A549 (cell line): ENCODE measurements around the gene TUBG2. TPM values are rescaled to one million over a fixed set of nuclear protein-coding genes. Genes with fewer than 3 reads are reported as not detected.
A peak's percentile ranks its signal among the peaks of the same experiment; 100 is the strongest.

ENCODE experiments used
- ATAC-seq, 2 experiments: fragments of 200-7000 bp in 1 of 2; fragments of >200 bp in 1 of 2; cut with Nextera tagmentation in 1 of 2; cut with Tn5 transposase in 1 of 2; 3 replicates each; pipeline versions ENCODE4 v1.8.0 to v1.9.1; 2018 to 2020; ENCODE audit warnings: mild to moderate bottlenecking in 1 of 2, moderate library complexity in 1 of 2
- CTCF ChIA-PET: fragments of 300-600 bp; sonication (Branson Sonifier 250); formaldehyde crosslinking; extraction: SDS; loops from one replicate; lab custom pipeline; 2021; ENCODE audit warnings: antibody characterized with exemption, inconsistent platforms; lab: Yijun Ruan, JAX
- POLR2A ChIA-PET: fragments of 350-600 bp; formaldehyde crosslinking; extraction: SDS; loops from one replicate; lab custom pipeline; 2021; ENCODE audit warnings: antibody characterized with exemption, inconsistent platforms; lab: Yijun Ruan, JAX
- DNase-seq, 2 experiments: peaks; one replicate each; pipeline versions ENCODE4 v3.0.0 to v3.0.0-alpha.2; 2011 to 2016; ENCODE audit warnings: low read depth in 1 of 2, low spot score in 1 of 2
- FAIRE-seq: peaks from 2 replicates; lab custom pipeline; 2011; peaks lifted over from hg19 to GRCh38; lab: Jason Lieb, UNC
- H3K27ac ChIP-seq, 2 experiments: fragments of >200 bp; sonication (Bioruptor Twin); formaldehyde crosslinking; 3 replicates each; pipeline ENCODE4 v1.5.1; 2016 to 2017
- H3K4me1 ChIP-seq: fragments of >200 bp; sonication (Bioruptor Twin); formaldehyde crosslinking; 3 replicates; pipeline ENCODE4 v1.6.1; 2016
- H3K4me2 ChIP-seq: fragments of >200 bp; sonication (Bioruptor Twin); formaldehyde crosslinking; 3 replicates; pipeline ENCODE4 v1.6.1; 2016
- H3K4me3 ChIP-seq: fragments of >200 bp; sonication (Bioruptor Twin); formaldehyde crosslinking; 3 replicates; pipeline ENCODE4 v1.5.1; 2016
- H3K9me3 ChIP-seq: fragments of >200 bp; sonication (Bioruptor Twin); formaldehyde crosslinking; 3 replicates; pipeline ENCODE4 v1.6.1; 2016
- CBX2 ChIP-seq: fragments of 200-600 bp; sonication (generic); IDR thresholded peaks from 2 replicates; pipeline ENCODE4 v1.6.1; 2016; ENCODE audit warnings: low read depth, mild to moderate bottlenecking, borderline replicate concordance
- CEBPB ChIP-seq, 2 experiments: fragments of >200 bp in 1 of 2; sonication (Bioruptor Twin) in 1 of 2; formaldehyde crosslinking in 1 of 2; IDR thresholded peaks; 2 replicates each; pipeline ENCODE4 v1.6.1; 2012 to 2016
- CHD2 ChIP-seq: fragments of 150-350 bp; IDR thresholded peaks from 2 replicates; pipeline ENCODE4 v1.6.1; 2014; ENCODE audit warnings: low read length; ENCODE audit not compliant: partially characterized antibody
- CHD4 ChIP-seq: fragments of 200-600 bp; sonication (generic); IDR thresholded peaks from 2 replicates; pipeline ENCODE4 v1.6.1; 2016; ENCODE audit warnings: antibody characterized with exemption, mild to moderate bottlenecking, borderline replicate concordance
- EHF ChIP-seq: fragments of 250-450 bp; sonication (Bioruptor Pico); IDR thresholded peaks from 2 replicates; pipeline ENCODE4 v1.5.0; 2020; ENCODE audit warnings: mild to moderate bottlenecking
- EHMT2 ChIP-seq: fragments of 200-600 bp; sonication (generic); IDR thresholded peaks from 2 replicates; pipeline ENCODE4 v1.6.1; 2016; ENCODE audit warnings: antibody characterized with exemption, low read depth, mild to moderate bottlenecking, moderate library complexity
- FOSB ChIP-seq: fragments of 250-450 bp; sonication (Bioruptor Pico); IDR thresholded peaks from 2 replicates; pipeline ENCODE4 v1.5.0; 2020; ENCODE audit warnings: mild to moderate bottlenecking, moderate library complexity
- FOSL2 ChIP-seq, 2 experiments: fragments of 450-650 bp in 1 of 2; fragments of >200 bp in 1 of 2; sonication (Bioruptor Twin) in 1 of 2; formaldehyde crosslinking; IDR thresholded peaks; 2 replicates each; pipeline versions ENCODE4 v1.5.0 to v1.6.1; 2016 to 2020; ENCODE audit warnings: mild to moderate bottlenecking in 1 of 2, moderate library complexity in 1 of 2
- GATA3 ChIP-seq: IDR thresholded peaks from 2 replicates; pipeline ENCODE4 v1.6.1; 2012; ENCODE audit warnings: borderline replicate concordance
- HDAC2 ChIP-seq: fragments of 200-600 bp; sonication (generic); IDR thresholded peaks from 2 replicates; pipeline ENCODE4 v1.6.1; 2016
- HOXB13 ChIP-seq: fragments of 250-450 bp; sonication (Bioruptor Pico); IDR thresholded peaks from 2 replicates; pipeline ENCODE4 v1.5.0; 2020; ENCODE audit warnings: low read depth, mild to moderate bottlenecking, moderate library complexity
- JUN ChIP-seq, 2 experiments: fragments of >200 bp; sonication (Bioruptor Twin); formaldehyde crosslinking; IDR thresholded peaks; 2 replicates in 1 of 2; 3 replicates in 1 of 2; pipeline ENCODE4 v1.6.1; 2016 to 2017
- KDM1A ChIP-seq: fragments of 200-600 bp; sonication (generic); IDR thresholded peaks from 2 replicates; pipeline ENCODE4 v1.6.1; 2016; ENCODE audit warnings: low read depth, mild to moderate bottlenecking
- KDM5A ChIP-seq: fragments of 200-600 bp; sonication (generic); IDR thresholded peaks from 2 replicates; pipeline ENCODE4 v1.6.1; 2016; ENCODE audit warnings: antibody characterized with exemption, mild to moderate bottlenecking
- MAFK ChIP-seq: fragments of 450-650 bp; IDR thresholded peaks from 2 replicates; pipeline ENCODE4 v1.6.1; 2014; ENCODE audit not compliant: partially characterized antibody
- MYC ChIP-seq: IDR thresholded peaks from 2 replicates; pipeline ENCODE4 v1.6.1; 2012; ENCODE audit warnings: mild to moderate bottlenecking, inconsistent platforms, low read length, improper control_type of control experiment, borderline replicate concordance
- NFE2L2 ChIP-seq: fragments of 150-350 bp; conservative IDR thresholded peaks from 2 replicates; pipeline ENCODE4 v1.6.1; 2014; ENCODE audit warnings: low read length
- NPAS2 ChIP-seq: fragments of 250-450 bp; sonication (Bioruptor Pico); IDR thresholded peaks from 2 replicates; pipeline ENCODE4 v1.8.0; 2022; ENCODE audit warnings: mild to moderate bottlenecking, moderate library complexity, borderline replicate concordance
- NR3C1 ChIP-seq: fragments of >200 bp; sonication (Bioruptor Twin); formaldehyde crosslinking; IDR thresholded peaks from 3 replicates; pipeline ENCODE4 v1.6.1; 2017
- PHF8 ChIP-seq: fragments of 200-600 bp; sonication (generic); IDR thresholded peaks from 2 replicates; pipeline ENCODE4 v1.6.1; 2016; ENCODE audit warnings: low read depth, mild to moderate bottlenecking, antibody characterized with exemption, moderate library complexity, borderline replicate concordance
- POLR2A ChIP-seq: IDR thresholded peaks from 2 replicates; pipeline ENCODE4 v1.6.1; 2012; ENCODE audit warnings: mild to moderate bottlenecking, low read length
- POLR2AphosphoS2 ChIP-seq: conservative IDR thresholded peaks from 2 replicates; pipeline ENCODE4 v1.6.1; 2012; ENCODE audit warnings: low read length, improper control_type of control experiment, inconsistent platforms
- RAD21 ChIP-seq, 2 experiments: fragments of >200 bp in 1 of 2; sonication (Bioruptor Twin) in 1 of 2; formaldehyde crosslinking in 1 of 2; IDR thresholded peaks in 1 of 2; conservative IDR thresholded peaks in 1 of 2; 2 replicates in 1 of 2; 3 replicates in 1 of 2; pipeline ENCODE4 v1.6.1; 2012 to 2018; ENCODE audit warnings: inconsistent platforms in 1 of 2
- RNF2 ChIP-seq: fragments of 200-600 bp; sonication (generic); IDR thresholded peaks from 2 replicates; pipeline ENCODE4 v1.6.1; 2016; ENCODE audit warnings: low read depth, mild to moderate bottlenecking, antibody characterized with exemption, moderate library complexity, borderline replicate concordance
- SMC3 ChIP-seq: fragments of >200 bp; sonication (Bioruptor Twin); formaldehyde crosslinking; IDR thresholded peaks from 3 replicates; pipeline ENCODE4 v1.6.1; 2018; ENCODE audit warnings: inconsistent platforms
- ZFP36 ChIP-seq: fragments of 450-650 bp; IDR thresholded peaks from 2 replicates; pipeline ENCODE4 v1.6.1; 2014; ENCODE audit warnings: borderline replicate concordance; ENCODE audit not compliant: partially characterized antibody
- ZNF302 ChIP-seq: fragments of 250-450 bp; sonication (Bioruptor Pico); IDR thresholded peaks from 2 replicates; pipeline ENCODE4 v1.9.0; 2021; ENCODE audit warnings: inconsistent platforms, mild to moderate bottlenecking, moderate library complexity
- ZSCAN20 ChIP-seq: fragments of 250-450 bp; sonication (Bioruptor Pico); IDR thresholded peaks from 2 replicates; pipeline ENCODE4 v1.8.0; 2022; ENCODE audit warnings: mild to moderate bottlenecking, moderate library complexity
- WGBS: methylation state at CpG from one replicate; pipeline ENCODE4 v1.1.6; 2017; ENCODE audit errors: missing lambda C conversion rate; 5-methylcytosine and 5-hydroxymethylcytosine counted together
- polyA plus RNA-seq, 4 experiments: library from polyadenylated mRNA; depleted of rRNA in 3 of 4; stranded (reverse); fragments of >200 nt; fragmentation: RNase III in 1 of 4; extraction: RNeasy Plus Mini Kit Qiagen cat#74134 plus additional on column Dnase treatment in 1 of 4; gene quantifications; 2 replicates in 3 of 4; 3 replicates in 1 of 4; pipeline ENCODE4 v1.2.3, GENCODE V29; 2011 to 2017
- TF ChIP-seq, protein P1 (sequence below): IDR thresholded peaks from 2 replicates; pipeline ENCODE4 v1.6.1; 2012
- TF ChIP-seq, protein P2 (sequence below): fragments of 200-600 bp; sonication (generic); IDR thresholded peaks from 2 replicates; pipeline ENCODE4 v1.6.1; 2016; ENCODE audit warnings: antibody characterized with exemption, mild to moderate bottlenecking, moderate library complexity
- TF ChIP-seq, protein P3 (sequence below): fragments of >200 bp; sonication (Bioruptor Twin); formaldehyde crosslinking; IDR thresholded peaks from 3 replicates; pipeline ENCODE4 v1.6.1; 2016
- TF ChIP-seq, protein P4 (sequence below): fragments of >200 bp; sonication (Bioruptor Twin); formaldehyde crosslinking; IDR thresholded peaks from 2 replicates; pipeline ENCODE4 v1.6.1; 2016
- TF ChIP-seq, protein P5 (sequence below): fragments of >200 bp; sonication (Bioruptor Twin); formaldehyde crosslinking; IDR thresholded peaks from 3 replicates; pipeline ENCODE4 v1.5.1; 2016

Gene TUBG2
- polyA plus RNA-seq, 2 of the 4 experiments (the other 2 are of a cell fraction), result 14.9 to 30.6 TPM

DNA sequence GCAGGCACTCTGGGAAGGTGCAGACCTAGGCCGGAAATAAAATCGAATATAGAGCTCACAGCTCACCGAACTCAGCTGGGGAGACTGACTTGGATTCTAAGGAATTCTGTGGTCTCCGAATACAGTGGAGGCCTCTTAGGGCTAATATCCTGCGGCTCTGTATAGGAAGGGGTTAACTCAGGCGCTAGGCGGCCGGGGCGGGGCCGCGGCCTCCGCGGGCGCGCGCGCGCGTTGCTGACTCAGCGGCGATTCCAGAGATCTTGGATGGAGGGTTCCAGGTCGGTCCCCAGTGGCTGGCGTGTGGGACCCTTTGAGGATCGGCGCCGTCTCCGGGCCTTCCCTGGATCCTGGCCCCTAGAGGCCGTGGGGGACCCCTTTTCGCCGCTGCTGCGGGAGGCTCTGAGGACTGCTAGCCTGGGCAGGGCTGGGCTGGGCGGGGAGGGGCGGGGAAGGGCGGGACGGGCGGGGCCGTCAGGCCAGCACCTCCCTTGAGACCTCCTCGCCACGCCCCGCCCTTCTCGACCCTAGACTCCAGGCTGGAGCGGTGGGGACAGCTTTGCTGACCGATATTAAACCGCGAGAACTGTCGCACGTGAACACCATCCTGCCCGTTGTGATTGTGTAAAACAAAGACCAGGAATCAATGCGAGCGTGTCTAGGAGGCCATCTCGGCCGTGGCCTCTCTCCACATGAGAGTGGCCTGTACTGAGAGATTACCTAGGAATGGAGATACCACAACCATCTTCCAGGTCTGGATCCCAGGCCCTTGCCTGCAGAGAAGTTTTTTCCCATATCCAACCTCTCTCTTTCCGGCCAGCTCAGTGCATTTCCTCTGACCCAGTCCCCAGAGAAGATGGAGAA is 19.1 kb downstream of the TUBG2 start:
- ATAC-seq (peak; percentile 31 to 63), FAIRE-seq (no peak), DNase-seq (peak; percentile 99)
- Histone ChIP-seq H3K9me3 (no peaks in the 10 kb centered on the region), H3K4me1 (peaks cover 56% of the 10 kb centered on the region), H3K4me3 (peak overlapping the region; percentile 54), H3K27ac (peak overlapping the region; percentile 92 to 98), H3K4me2 (peak overlapping the region; percentile 91)
- ChIA-PET CTCF (interaction anchor here (0.7 to 15.7 kb wide), 22 partner anchors 9 to 155 kb away, joined by 3 to 394 read pairs (median 10); partner anchors contain the start of genes BECN1, PSMC3IP, PSME3 and RETREG3), POLR2A (interaction anchor here (0.6 to 4.9 kb wide), 14 partner anchors 10 to 968 kb away, joined by 3 to 63 read pairs (median 4); partner anchors contain the start of genes BECN1, PSMC3IP, RETREG3 and RPL27)
- under 1% methylated on average over 43 of the region's 53 CpGs for WGBS
- TF ChIP-seq, protein P1, sequence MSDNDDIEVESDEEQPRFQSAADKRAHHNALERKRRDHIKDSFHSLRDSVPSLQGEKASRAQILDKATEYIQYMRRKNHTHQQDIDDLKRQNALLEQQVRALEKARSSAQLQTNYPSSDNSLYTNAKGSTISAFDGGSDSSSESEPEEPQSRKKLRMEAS, result peak; percentile 92
- 0 out of 2 replicates have a peak, but pooled peaks have one; percentile 48 for TF ChIP-seq FOSB
- TF ChIP-seq NPAS2 (CRISPR knock-in tag), result no peak
- TF ChIP-seq EHMT2, result no peak
- no peak for TF ChIP-seq ZSCAN20
- TF ChIP-seq ZFP36, result no peak
- TF ChIP-seq HOXB13 (CRISPR knock-in tag), result no peak; the same call in 1 of the 2 replicates
- 0 out of 2 replicates have a peak, but pooled peaks have one; percentile 69 for TF ChIP-seq EHF (CRISPR knock-in tag)
- TF ChIP-seq ZNF302 (CRISPR knock-in tag), result no peak; the same call in 1 of the 2 replicates
- no peak for TF ChIP-seq POLR2AphosphoS2
- TF ChIP-seq CEBPB (IDR thresholded peaks at IDR 0.05), result peak in 1 of 2 experiments; percentile 69; a peak in 2 of 4 replicates
- no peak for TF ChIP-seq NR3C1
- peak; percentile 62; the same call in 1 of the 2 replicates for TF ChIP-seq MYC
- TF ChIP-seq CHD4, result no peak
- TF ChIP-seq MAFK, result peak; percentile 99
- TF ChIP-seq POLR2A, result peak; percentile 66
- no peak for TF ChIP-seq CBX2
- no peak; a peak in 1 of 5 replicates for TF ChIP-seq RAD21 (conservative IDR thresholded peaks at IDR 0.05 in 1 of 2, IDR thresholded peaks at IDR 0.05 in 1 of 2)
- TF ChIP-seq GATA3, result 0 out of 2 replicates have a peak, but pooled peaks have one; percentile 17
- no peak for TF ChIP-seq KDM5A
- peak; percentile 69 to 94 for TF ChIP-seq JUN (IDR thresholded peaks at IDR 0.05)
- TF ChIP-seq, protein P2, sequence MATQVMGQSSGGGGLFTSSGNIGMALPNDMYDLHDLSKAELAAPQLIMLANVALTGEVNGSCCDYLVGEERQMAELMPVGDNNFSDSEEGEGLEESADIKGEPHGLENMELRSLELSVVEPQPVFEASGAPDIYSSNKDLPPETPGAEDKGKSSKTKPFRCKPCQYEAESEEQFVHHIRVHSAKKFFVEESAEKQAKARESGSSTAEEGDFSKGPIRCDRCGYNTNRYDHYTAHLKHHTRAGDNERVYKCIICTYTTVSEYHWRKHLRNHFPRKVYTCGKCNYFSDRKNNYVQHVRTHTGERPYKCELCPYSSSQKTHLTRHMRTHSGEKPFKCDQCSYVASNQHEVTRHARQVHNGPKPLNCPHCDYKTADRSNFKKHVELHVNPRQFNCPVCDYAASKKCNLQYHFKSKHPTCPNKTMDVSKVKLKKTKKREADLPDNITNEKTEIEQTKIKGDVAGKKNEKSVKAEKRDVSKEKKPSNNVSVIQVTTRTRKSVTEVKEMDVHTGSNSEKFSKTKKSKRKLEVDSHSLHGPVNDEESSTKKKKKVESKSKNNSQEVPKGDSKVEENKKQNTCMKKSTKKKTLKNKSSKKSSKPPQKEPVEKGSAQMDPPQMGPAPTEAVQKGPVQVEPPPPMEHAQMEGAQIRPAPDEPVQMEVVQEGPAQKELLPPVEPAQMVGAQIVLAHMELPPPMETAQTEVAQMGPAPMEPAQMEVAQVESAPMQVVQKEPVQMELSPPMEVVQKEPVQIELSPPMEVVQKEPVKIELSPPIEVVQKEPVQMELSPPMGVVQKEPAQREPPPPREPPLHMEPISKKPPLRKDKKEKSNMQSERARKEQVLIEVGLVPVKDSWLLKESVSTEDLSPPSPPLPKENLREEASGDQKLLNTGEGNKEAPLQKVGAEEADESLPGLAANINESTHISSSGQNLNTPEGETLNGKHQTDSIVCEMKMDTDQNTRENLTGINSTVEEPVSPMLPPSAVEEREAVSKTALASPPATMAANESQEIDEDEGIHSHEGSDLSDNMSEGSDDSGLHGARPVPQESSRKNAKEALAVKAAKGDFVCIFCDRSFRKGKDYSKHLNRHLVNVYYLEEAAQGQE, result peak; percentile 47; the same call in 1 of the 2 replicates
- no peak for TF ChIP-seq KDM1A
- no peak for TF ChIP-seq RNF2
- TF ChIP-seq, protein P3, sequence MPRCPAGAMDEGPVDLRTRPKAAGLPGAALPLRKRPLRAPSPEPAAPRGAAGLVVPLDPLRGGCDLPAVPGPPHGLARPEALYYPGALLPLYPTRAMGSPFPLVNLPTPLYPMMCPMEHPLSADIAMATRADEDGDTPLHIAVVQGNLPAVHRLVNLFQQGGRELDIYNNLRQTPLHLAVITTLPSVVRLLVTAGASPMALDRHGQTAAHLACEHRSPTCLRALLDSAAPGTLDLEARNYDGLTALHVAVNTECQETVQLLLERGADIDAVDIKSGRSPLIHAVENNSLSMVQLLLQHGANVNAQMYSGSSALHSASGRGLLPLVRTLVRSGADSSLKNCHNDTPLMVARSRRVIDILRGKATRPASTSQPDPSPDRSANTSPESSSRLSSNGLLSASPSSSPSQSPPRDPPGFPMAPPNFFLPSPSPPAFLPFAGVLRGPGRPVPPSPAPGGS, result peak; percentile 82
- TF ChIP-seq, protein P4, sequence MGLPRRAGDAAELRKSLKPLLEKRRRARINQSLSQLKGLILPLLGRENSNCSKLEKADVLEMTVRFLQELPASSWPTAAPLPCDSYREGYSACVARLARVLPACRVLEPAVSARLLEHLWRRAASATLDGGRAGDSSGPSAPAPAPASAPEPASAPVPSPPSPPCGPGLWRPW, result no peak
- TF ChIP-seq CHD2, result peak; percentile 80
- TF ChIP-seq NFE2L2, result no peak
- TF ChIP-seq PHF8, result no peak; the same call in 1 of the 2 replicates
- no peak for TF ChIP-seq FOSL2 (IDR thresholded peaks at IDR 0.05)
- TF ChIP-seq FOSL2 (CRISPR knock-in tag; IDR thresholded peaks at IDR 0.05), result peak; percentile 72
- TF ChIP-seq, protein P5, sequence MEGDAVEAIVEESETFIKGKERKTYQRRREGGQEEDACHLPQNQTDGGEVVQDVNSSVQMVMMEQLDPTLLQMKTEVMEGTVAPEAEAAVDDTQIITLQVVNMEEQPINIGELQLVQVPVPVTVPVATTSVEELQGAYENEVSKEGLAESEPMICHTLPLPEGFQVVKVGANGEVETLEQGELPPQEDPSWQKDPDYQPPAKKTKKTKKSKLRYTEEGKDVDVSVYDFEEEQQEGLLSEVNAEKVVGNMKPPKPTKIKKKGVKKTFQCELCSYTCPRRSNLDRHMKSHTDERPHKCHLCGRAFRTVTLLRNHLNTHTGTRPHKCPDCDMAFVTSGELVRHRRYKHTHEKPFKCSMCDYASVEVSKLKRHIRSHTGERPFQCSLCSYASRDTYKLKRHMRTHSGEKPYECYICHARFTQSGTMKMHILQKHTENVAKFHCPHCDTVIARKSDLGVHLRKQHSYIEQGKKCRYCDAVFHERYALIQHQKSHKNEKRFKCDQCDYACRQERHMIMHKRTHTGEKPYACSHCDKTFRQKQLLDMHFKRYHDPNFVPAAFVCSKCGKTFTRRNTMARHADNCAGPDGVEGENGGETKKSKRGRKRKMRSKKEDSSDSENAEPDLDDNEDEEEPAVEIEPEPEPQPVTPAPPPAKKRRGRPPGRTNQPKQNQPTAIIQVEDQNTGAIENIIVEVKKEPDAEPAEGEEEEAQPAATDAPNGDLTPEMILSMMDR, result no peak
- TF ChIP-seq SMC3, result no peak
- no peak for TF ChIP-seq HDAC2
